Neutrophil (primary cell): ENCODE results near the gene DSCAM.

Experiments
- H3K27ac ChIP-seq: fragments of 200-600 bp; sonication (generic); 2 replicates; pipeline ENCODE4 v1.5.1; 2016; ENCODE audit warnings: mild to moderate bottlenecking, moderate library complexity
- H3K27me3 ChIP-seq: fragments of 200-600 bp; sonication (generic); 2 replicates; pipeline ENCODE4 v1.6.0; 2016; ENCODE audit warnings: mild to moderate bottlenecking
- H3K36me3 ChIP-seq: fragments of 200-600 bp; sonication (generic); 2 replicates; pipeline ENCODE4 v1.5.1; 2017
- H3K4me1 ChIP-seq, 2 experiments: fragments of 200-600 bp in 1 of 2; sonication (generic) in 1 of 2; 1 replicate in 1 of 2; 2 replicates in 1 of 2; pipeline versions ENCODE4 v1.5.1 to v1.6.1; 2013 to 2016; ENCODE audit warnings: low read depth in 1 of 2, low read length in 1 of 2, mild to moderate bottlenecking in 1 of 2, moderate library complexity in 1 of 2; ENCODE audit not compliant: control insufficient read depth in 1 of 2, insufficient read depth in 1 of 2
- H3K4me3 ChIP-seq, 2 experiments: fragments of 200-600 bp in 1 of 2; sonication (generic) in 1 of 2; 1 replicate in 1 of 2; 2 replicates in 1 of 2; pipeline ENCODE4 v1.5.1; 2013 to 2016; ENCODE audit warnings: low read depth in 1 of 2, low read length in 1 of 2, mild to moderate bottlenecking in 1 of 2, moderate library complexity in 1 of 2
- H3K9me3 ChIP-seq: fragments of 200-600 bp; sonication (generic); 2 replicates; pipeline ENCODE4 v1.5.1; 2016
- TF ChIP-seq, protein P1 (sequence below): fragments of 200-600 bp; sonication (generic); IDR thresholded peaks from 2 replicates; pipeline ENCODE4 v1.5.1; 2016; ENCODE audit warnings: antibody characterized with exemption

The DSCAM gene

DNA sequence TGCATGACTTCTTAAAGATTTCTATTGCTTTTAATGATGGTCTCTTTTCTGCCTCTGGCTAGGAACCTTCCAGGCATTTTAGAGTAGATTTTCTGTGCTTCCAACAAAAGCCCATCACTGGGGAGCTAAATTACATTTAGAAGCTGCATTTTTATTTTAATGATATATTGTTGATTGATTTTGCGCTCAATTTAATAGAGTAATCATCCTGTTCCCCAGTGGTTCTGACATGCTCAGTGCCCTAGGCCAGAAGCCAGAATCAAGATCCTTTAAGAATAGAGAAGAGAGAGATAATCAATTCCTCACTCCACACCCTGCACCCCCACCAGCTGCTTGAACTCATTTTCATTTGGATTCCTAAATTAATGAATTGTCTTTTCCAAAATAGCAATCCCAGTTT is 881.9 kb downstream of the DSCAM start:
- Histone ChIP-seq H3K4me3 (no peak overlapping the region), H3K27ac (no peak overlapping the region), H3K4me1 (no peaks in the 10 kb centered on the region), H3K27me3 (no peaks in the 10 kb centered on the region), H3K9me3 (no peaks in the 10 kb centered on the region), H3K36me3 (no peaks in the 10 kb centered on the region)
- TF ChIP-seq, protein P1, sequence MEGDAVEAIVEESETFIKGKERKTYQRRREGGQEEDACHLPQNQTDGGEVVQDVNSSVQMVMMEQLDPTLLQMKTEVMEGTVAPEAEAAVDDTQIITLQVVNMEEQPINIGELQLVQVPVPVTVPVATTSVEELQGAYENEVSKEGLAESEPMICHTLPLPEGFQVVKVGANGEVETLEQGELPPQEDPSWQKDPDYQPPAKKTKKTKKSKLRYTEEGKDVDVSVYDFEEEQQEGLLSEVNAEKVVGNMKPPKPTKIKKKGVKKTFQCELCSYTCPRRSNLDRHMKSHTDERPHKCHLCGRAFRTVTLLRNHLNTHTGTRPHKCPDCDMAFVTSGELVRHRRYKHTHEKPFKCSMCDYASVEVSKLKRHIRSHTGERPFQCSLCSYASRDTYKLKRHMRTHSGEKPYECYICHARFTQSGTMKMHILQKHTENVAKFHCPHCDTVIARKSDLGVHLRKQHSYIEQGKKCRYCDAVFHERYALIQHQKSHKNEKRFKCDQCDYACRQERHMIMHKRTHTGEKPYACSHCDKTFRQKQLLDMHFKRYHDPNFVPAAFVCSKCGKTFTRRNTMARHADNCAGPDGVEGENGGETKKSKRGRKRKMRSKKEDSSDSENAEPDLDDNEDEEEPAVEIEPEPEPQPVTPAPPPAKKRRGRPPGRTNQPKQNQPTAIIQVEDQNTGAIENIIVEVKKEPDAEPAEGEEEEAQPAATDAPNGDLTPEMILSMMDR: no peak

GRCh38 chr21:39961251-39961650 is 885.7 kb downstream of the DSCAM start:
- no peak overlapping the region for H3K27ac ChIP-seq
- no peaks in the 10 kb centered on the region for H3K9me3 ChIP-seq
- TF ChIP-seq, protein P1: no peak
- H3K27me3 ChIP-seq: no peaks in the 10 kb centered on the region
- H3K4me1 ChIP-seq: no peaks in the 10 kb centered on the region
- no peaks in the 10 kb centered on the region for H3K36me3 ChIP-seq
- no peak overlapping the region for H3K4me3 ChIP-seq
